HEK293 (cell line): ENCODE measurements around the gene NLGN1.

Experiments used
- CTCF ChIP-seq: fragments of 450-650 bp; formaldehyde crosslinking; IDR thresholded peaks from 2 replicates; pipeline ENCODE4 v1.5.1; 2016; ENCODE audit warnings: missing biosample characterization, missing genetic modification characterization
- ZBTB8A ChIP-seq: fragments of 450-650 bp; formaldehyde crosslinking; IDR thresholded peaks from 2 replicates; pipeline ENCODE4 v1.5.1; 2016; ENCODE audit warnings: missing biosample characterization, missing genetic modification characterization

DNA sequence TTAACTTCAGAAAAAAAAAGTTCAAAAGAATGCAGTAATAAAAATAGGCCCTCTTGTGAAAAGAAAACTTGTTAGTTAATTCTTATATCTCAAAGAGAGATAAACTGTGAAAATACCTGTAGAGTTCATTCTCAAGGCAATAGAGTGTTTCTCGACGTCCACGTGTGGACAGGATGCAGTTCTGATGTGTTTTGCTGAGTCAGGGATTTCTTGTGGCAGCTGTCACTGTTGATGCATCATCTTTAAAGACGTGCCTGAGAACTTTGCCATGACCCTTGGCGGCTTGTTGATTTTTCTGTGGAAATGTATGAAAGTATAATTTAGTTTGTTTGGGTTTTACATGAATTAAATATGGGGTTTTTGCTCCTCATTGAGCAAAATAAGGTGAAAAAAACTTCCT lies 702.2 kb downstream of the NLGN1 start:
- TF ChIP-seq CTCF (no peak), ZBTB8A (tag by site-specific recombination) (no peak)
